Parathyroid adenoma (tissue), 2 donors: ENCODE results near the gene NDUFS5.

Source experiments
- H2AFZ ChIP-seq: fragments of 300-600 bp; sonication (generic); one replicate; pipeline ENCODE4 v1.7.0; 2017; ENCODE audit warnings: antibody characterized with exemption, mild to moderate bottlenecking
- H3K27ac ChIP-seq: fragments of 300-600 bp; sonication (generic); one replicate; pipeline ENCODE4 v1.7.0; 2017
- H3K27me3 ChIP-seq: fragments of 300-600 bp; sonication (generic); one replicate; pipeline ENCODE4 v1.7.0; 2017; ENCODE audit warnings: low read length; ENCODE audit not compliant: control insufficient read depth, insufficient read depth
- H3K36me3 ChIP-seq: fragments of 300-600 bp; sonication (generic); one replicate; pipeline ENCODE4 v1.7.0; 2017; ENCODE audit warnings: low read length; ENCODE audit not compliant: control insufficient read depth, insufficient read depth
- H3K4me1 ChIP-seq: fragments of 300-600 bp; sonication (generic); one replicate; pipeline ENCODE4 v1.7.0; 2017; ENCODE audit warnings: control low read depth
- H3K4me2 ChIP-seq: fragments of 300-600 bp; sonication (generic); one replicate; pipeline ENCODE4 v1.7.0; 2017; ENCODE audit warnings: low read length
- H3K4me3 ChIP-seq: fragments of 300-600 bp; sonication (generic); one replicate; pipeline ENCODE4 v1.7.0; 2017; ENCODE audit warnings: low read depth, low read length
- H3K79me2 ChIP-seq: fragments of 300-600 bp; sonication (generic); one replicate; pipeline ENCODE4 v1.7.0; 2017; ENCODE audit warnings: control low read depth
- H3K9ac ChIP-seq: fragments of 300-600 bp; sonication (generic); one replicate; pipeline ENCODE4 v1.7.0; 2017; ENCODE audit warnings: mild to moderate bottlenecking
- H3K9me3 ChIP-seq: fragments of 300-600 bp; sonication (generic); one replicate; pipeline ENCODE4 v1.7.0; 2017; ENCODE audit warnings: low read length; ENCODE audit not compliant: control insufficient read depth
- CTCF ChIP-seq: fragments of 300-600 bp; sonication (generic); IDR thresholded peaks from one replicate; pipeline ENCODE4 v1.7.0; 2017; ENCODE audit warnings: antibody characterized with exemption, mild to moderate bottlenecking
- donor health status: primary hyperparathyroidism.

Gene NDUFS5

GRCh38 chr1:39080831-39081270 lies 54.7 kb downstream of the NDUFS5 start:
- Histone ChIP-seq H3K27ac (no peak overlapping the region), H3K36me3 (no peaks in the 10 kb centered on the region), H3K4me3 (no peak overlapping the region)

GRCh38 chr1:39081271-39082009 lies 55.3 kb downstream of the NDUFS5 start:
- Histone ChIP-seq H3K9me3 (no peaks in the 10 kb centered on the region), H3K27me3 (no peaks in the 10 kb centered on the region), H3K4me2 (peak overlapping the region; percentile 53), H3K4me3 (no peak overlapping the region), H3K79me2 (no peaks in the 10 kb centered on the region), H3K36me3 (no peaks in the 10 kb centered on the region), H3K27ac (no peak overlapping the region), H3K4me1 (no peaks in the 10 kb centered on the region), H3K9ac (no peak overlapping the region), H2AFZ (peak overlapping the region; percentile 53)
- no peak for TF ChIP-seq CTCF

More at GRCh38 chr1:39080831-39081270, 54.7 kb downstream of the NDUFS5 start:
- H3K4me1 ChIP-seq, result no peaks in the 10 kb centered on the region
- no peak overlapping the region for H3K4me2 ChIP-seq
- H3K79me2 ChIP-seq, result no peaks in the 10 kb centered on the region
- H2AFZ ChIP-seq, result peak overlapping the region; percentile 53
- H3K9me3 ChIP-seq, result no peaks in the 10 kb centered on the region
- H3K9ac ChIP-seq, result no peak overlapping the region
- no peak for TF ChIP-seq CTCF
- H3K27me3 ChIP-seq, result no peaks in the 10 kb centered on the region

GRCh38 chr1:39082010-39082799 lies 56.1 kb downstream of the NDUFS5 start:
- no peak overlapping the region for H3K4me3 ChIP-seq
- no peak overlapping the region for H3K27ac ChIP-seq
- H3K36me3 ChIP-seq, result no peaks in the 10 kb centered on the region
- peak overlapping the region; percentile 53 for H2AFZ ChIP-seq
- H3K79me2 ChIP-seq, result no peaks in the 10 kb centered on the region
- no peak for TF ChIP-seq CTCF
- no peak overlapping the region for H3K9ac ChIP-seq
- H3K9me3 ChIP-seq, result no peaks in the 10 kb centered on the region
- H3K4me2 ChIP-seq, result peak overlapping the region; percentile 35
- H3K27me3 ChIP-seq, result no peaks in the 10 kb centered on the region
- H3K4me1 ChIP-seq, result no peaks in the 10 kb centered on the region

GRCh38 chr1:39082811-39083576 lies 56.8 kb downstream of the NDUFS5 start:
- Histone ChIP-seq H2AFZ (no peak overlapping the region), H3K9me3 (no peaks in the 10 kb centered on the region), H3K79me2 (no peaks in the 10 kb centered on the region), H3K4me3 (no peak overlapping the region), H3K4me2 (no peak overlapping the region), H3K36me3 (no peaks in the 10 kb centered on the region), H3K9ac (no peak overlapping the region), H3K27ac (no peak overlapping the region), H3K27me3 (no peaks in the 10 kb centered on the region), H3K4me1 (no peaks in the 10 kb centered on the region)
- no peak for TF ChIP-seq CTCF
